Bronchial epithelial cell (primary cell): ENCODE measurements around the gene SVIL. TPM values are rescaled to one million over a fixed set of nuclear protein-coding genes. Genes with fewer than 3 reads are reported as not detected.

Experiments
- DNase-seq: peaks from one replicate; pipeline ENCODE4 v3.0.0-alpha.2; 2010; ENCODE audit warnings: low read depth
- FAIRE-seq: peaks from 2 replicates; lab custom pipeline; 2011; peaks lifted over from hg19 to GRCh38; lab: Jason Lieb, UNC
- H3K27me3 ChIP-seq: 2 replicates; pipeline ENCODE4 v1.5.1; 2011; ENCODE audit warnings: low read length; ENCODE audit not compliant: control insufficient read depth, insufficient read depth
- H3K36me3 ChIP-seq: 2 replicates; pipeline ENCODE4 v1.5.1; 2011; ENCODE audit warnings: low read length; ENCODE audit not compliant: control insufficient read depth, insufficient read depth
- H3K4me3 ChIP-seq: 2 replicates; pipeline ENCODE4 v1.5.1; 2011; ENCODE audit warnings: mild to moderate bottlenecking, low read depth, low read length, control low read depth
- CTCF ChIP-seq: IDR thresholded peaks from 2 replicates; pipeline ENCODE4 v1.5.1; 2011; ENCODE audit warnings: mild to moderate bottlenecking, moderate library complexity, low read length, control low read depth, inconsistent platforms; ENCODE audit not compliant: insufficient read depth, severe bottlenecking
- total RNA-seq: library from RNA; depleted of rRNA; stranded (reverse); fragments of >200 nt; gene quantifications from 2 replicates; pipeline ENCODE4 v1.2.1, GENCODE V29; 2014

The SVIL gene
- total RNA-seq, 1 donor from 2014 or later: 12.6 TPM

- Histone ChIP-seq H3K27me3 (no peaks in the 10 kb centered on the region), H3K4me3 (peak overlapping the region; percentile 87), H3K36me3 (no peaks in the 10 kb centered on the region)
- FAIRE-seq (no peak), DNase-seq (peak; percentile 55)
- TF ChIP-seq CTCF: no peak
Measured at GRCh38 chr10:29409241-29410054, 225.3 kb downstream of the SVIL start.

DNA sequence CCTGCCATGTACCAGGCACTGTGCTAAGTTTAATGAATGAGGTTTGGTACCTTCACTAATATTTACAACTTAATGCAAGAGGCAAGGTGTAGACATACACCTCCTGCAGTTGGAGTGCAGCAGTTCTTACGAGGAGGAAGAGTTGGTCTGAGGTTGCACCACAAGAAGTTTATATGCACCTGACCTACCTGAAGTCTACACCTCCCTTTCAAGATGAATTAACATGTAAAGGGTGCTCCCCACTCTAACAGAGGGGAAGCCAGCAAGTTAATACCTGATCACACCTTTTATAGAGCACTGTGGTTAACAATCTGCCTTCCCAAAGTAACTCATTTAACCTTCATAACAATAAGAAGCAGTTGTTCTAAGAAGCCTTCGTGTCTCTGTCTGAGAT lies 225.9 kb downstream of the SVIL start:
- TF ChIP-seq CTCF: no peak
- FAIRE-seq (no peak), DNase-seq (no peak)
- Histone ChIP-seq H3K27me3 (no peaks in the 10 kb centered on the region), H3K36me3 (no peaks in the 10 kb centered on the region), H3K4me3 (peak overlapping the region; percentile 87)
